Stimulated activated CD4-positive, alpha-beta T cell treated with anti-CD3 and anti-CD28 coated beads, Interleukin-1b, Interleukin-23, amount 100 ng/mL, for 48 hours (primary cell): ENCODE measurements around the gene RFX2.
A peak's percentile ranks its signal among the peaks of the same experiment; 100 is the strongest.
"Not testable (repeated sequence)": the region's sequence is repeated elsewhere in the genome, so short reads cannot be mapped to it uniquely, and the experiment has no call there.

Experiments
- DNase-seq: peaks from one replicate; pipeline ENCODE4 v3.0.0-alpha.2; 2020

Gene RFX2

DNA sequence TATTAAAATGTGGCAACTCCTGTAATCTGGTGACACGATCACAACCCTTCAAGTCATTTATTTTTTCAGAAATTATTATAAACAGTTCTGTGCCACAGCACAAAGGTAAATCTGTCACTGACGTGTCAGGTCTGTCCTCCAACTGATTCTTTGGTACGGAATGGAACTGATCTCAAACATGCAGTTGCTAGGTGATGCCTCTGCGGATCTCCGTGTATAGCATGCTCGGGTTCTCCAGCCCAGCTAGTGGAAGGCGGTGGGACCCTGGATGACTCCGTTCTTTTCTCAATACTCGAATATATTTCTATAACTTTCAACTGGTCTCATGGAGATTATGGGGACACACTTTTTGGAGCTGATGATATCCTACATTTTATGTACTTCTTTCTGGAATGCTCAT, 143.4 kb downstream of the RFX2 start:
- DNase-seq, result no peak

DNA sequence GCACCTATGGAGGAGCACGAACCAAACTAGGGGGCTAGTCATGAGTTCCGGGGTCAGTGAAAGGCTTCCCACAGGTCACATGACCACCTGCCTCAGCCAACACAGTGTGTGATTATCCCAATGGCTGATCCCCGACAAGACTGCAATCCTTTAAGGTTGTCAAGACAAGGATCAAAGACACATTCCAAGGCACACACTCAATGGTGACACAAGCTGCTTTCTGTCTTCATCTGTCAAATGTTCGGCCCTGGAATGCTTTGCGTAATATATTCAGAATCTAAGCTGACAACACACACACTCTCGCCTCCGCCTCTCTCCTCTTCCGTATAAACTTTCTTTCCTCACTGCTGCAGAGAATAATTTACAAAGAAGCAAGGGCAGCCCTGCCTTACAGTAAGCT, 144.1 kb downstream of the RFX2 start:
- DNase-seq, result no peak

DNA sequence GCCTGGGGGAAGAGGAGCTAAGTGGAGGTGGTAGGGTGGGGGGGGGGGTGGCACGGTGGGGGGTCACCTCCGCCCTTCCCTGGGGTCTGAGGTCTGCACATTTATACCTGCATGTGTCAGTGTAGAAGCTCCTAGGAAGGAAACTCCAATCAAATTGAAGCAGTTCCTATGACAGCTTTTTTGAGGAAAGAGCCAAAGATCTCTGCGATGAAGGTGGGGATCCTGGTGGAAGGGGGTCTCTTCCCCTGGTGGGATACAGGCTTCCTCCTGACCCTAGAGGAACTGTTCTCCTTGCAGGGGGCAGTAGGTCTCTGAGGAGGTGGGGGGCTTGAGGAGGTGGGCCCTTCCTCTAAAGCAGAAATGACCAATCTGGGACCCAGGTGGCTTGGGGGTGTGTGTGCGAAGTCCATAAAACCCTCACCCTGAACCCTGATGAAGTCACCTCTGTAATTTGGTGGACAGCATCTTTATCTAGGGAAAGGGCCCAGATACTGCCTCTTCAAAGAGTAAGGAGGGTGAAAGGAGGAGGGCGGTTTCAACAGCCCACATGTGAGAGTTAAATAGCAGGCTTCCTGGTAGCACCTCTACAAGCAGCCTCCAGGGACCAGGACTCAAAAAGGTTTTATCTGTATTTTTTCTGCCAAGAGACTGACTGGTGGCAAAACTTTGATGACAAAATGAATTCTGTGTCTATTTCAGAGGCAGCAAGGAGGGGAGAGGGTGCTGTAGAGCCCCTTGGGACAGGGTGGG, 145.3 kb downstream of the RFX2 start:
- DNase-seq, result no peak

DNA sequence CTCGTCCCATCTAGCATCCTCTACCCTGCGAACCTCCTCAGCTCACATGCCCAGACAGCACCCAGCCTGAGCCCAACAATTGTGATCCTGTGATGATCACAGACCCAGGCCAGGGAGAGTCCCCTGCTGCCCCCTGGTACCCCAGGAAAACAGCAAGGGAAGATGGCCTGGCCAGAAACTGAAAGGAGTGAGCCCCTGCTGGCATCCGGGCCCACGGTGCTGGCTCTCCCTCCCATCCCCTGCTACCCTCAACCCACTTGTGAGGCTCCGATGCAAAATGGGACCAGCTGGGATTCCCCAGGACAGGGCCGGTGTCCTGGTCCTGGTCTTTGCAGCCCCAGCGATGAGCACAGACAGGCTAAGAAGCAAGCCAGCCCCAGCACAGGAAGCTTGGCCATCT, 146.4 kb downstream of the RFX2 start:
- DNase-seq, result no peak

DNA sequence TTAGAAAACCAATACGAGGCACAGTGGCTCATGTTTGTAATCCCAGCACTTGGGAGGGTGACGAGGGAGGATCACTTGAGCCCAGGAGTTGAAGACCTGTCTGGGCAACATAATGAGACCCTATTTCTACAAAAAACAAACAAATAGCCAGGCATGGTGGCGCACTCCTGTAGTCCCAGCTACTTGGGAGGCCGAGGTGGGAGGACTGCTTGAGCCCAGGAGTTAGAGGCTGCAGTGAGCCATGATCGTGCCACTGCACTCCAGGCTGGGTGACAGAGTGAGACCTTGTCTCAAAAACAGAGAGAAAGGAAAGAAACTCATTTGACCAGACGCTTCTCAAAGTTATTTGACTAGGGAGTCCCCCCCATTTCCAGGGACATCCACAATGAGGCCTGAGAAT, 147.0 kb downstream of the RFX2 start:
- not testable (repeated sequence) for DNase-seq

DNA sequence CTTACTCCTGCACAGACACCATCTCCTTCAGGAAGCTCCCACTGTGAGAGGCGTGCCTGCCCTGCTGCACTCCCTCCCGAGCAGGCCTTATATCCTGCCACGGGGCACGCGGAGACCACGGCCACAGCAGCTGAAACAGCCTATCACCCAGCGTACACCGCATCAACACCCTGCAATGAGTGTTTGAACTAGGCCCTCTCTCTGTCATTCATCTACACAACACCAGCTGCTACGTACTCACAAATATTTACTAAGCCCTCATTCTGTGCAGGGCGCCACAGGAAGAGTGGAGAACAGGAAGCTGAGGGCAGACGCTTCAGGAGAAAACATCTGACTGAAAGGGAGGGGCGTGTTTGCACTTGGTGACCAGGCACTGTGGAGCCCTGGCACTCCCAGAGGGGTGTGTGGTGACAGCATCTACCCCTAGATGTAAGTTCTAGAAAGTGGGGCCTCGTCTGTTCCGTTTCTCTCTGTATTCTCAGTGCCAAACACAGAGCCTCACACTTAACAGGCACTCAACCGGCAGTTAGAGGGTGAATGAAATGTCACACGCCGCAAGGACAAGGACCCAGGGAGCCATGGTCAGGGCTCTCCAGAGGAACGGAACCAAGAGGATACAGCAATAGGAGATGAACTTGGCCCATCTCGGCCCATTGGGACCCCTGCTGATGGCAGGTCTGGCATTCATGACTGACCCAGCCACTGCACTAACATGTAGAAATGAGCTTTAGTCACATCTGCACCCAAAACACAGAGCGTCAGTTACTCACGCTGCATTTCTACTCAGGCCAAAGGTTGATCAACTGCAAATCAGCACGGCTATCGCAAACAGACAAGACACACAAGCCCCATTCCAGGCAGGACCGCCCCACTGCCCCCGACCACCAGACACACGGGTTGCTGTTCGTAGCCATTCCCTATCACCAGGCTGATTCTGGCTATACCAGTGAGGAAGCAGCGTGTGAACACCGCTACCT, 148.0 kb downstream of the RFX2 start:
- peak; percentile 72 for DNase-seq

DNA sequence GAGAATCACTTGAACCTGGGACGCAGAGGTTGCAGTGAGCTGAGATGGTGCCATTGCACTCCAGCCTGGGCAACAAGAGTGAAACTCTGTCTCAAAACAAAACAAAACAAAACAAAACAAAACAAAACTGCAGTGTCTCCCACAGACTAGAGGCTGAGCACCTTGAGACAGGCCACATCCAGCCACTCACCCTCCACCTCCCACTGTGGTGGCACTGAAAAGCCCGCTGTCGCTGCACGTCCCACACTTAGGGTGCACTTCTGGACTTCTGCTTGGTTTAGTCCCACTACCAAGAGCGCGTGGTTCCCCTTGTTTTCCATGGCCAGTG, 148.7 kb downstream of the RFX2 start:
- not testable (repeated sequence) for DNase-seq

DNA sequence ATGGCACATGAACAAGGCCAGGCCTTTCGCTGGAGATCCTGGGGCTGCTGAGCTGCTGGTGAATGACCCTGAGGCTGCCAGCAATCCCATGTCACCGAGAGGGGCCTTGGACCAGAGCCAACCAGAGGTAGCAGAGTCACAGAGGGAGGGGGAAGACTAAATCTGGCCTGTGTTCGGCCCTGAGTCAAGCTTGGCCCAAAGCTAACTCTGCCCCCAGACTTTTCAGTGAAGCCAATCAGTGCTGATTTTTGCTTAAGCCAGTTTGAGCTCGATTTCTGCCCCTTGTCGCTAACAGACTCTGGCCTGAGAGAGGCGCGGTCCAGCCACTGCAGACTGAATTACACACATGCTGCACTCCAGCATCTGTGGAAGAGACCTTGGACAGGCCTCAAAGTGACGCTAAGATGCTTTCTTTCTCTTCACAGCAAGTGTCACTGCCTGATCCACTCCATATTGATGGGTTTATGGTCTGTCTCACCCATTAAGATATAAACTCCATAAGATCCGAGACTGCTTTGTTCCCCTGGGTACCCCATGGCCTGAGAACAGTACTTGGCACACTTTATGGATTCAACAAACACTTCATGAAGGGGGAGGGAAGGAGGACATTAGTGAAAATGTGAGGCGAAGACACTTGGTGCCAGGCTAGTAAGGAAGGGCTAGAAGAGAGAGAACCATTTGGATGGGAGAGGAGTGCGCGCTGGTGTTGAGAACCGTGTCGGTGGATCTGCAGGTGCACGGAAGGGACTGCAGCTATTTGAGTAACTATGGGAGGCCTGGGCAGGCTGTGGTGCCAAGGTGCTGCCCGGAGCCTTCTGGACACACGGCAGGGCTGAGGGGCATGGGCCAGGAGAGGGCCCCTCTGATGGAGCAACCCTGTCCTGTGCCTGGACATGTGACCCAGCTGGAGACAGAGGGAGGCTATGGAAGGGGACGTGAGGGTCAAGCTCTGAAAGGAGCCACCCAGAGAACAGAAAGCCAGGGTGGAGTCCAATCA, 150.0 kb downstream of the RFX2 start:
- DNase-seq, result no peak

DNA sequence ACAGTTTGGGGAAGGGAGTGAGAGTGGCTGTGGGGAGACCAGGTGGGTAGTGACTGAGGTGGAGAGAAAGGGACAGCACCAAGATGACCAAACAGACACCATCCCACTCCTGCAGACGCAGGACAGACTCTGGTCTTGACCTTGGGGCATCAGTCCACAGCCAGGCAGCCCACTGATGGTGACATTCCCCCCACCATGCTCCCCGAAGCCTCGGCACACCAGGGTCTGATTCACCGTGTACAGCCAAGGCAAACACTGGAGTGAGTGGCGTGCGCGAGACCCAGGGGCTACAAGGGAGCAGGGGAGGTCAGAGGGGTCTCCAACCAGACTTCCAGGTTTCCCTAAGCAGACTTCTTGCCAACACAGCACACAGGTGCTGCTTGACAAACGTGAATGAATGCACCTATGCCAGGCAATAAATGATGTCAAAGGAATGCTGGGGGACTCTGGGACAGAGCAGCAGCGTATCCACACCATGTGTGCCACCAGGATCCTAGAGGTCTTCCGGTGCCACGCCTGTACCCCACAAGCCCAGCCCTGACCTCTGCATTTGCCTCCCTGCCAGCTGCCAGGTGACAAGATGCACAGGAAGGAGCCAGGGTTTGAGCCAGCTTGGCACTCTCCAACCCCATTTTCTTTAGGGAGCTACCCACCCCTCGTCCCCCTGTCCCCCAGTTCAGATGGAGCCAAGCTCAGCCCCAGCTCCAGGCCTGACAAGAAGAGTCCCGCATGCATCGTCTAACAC, 150.9 kb downstream of the RFX2 start:
- no peak for DNase-seq

DNA sequence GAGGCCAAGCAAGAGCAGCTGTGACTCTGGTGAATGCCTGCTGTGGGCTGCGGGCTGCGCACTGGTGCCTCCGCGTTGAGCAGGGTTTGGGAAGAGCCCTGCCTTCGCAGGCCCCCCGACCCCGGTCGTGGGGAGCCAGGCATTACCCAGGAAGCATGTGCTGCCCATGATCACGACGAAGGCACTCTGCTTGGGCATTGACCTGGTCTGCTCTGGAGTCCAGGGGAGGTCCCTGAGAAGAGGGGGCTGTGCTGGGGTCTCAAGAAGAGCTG, 151.5 kb downstream of the RFX2 start:
- DNase-seq, result no peak

DNA sequence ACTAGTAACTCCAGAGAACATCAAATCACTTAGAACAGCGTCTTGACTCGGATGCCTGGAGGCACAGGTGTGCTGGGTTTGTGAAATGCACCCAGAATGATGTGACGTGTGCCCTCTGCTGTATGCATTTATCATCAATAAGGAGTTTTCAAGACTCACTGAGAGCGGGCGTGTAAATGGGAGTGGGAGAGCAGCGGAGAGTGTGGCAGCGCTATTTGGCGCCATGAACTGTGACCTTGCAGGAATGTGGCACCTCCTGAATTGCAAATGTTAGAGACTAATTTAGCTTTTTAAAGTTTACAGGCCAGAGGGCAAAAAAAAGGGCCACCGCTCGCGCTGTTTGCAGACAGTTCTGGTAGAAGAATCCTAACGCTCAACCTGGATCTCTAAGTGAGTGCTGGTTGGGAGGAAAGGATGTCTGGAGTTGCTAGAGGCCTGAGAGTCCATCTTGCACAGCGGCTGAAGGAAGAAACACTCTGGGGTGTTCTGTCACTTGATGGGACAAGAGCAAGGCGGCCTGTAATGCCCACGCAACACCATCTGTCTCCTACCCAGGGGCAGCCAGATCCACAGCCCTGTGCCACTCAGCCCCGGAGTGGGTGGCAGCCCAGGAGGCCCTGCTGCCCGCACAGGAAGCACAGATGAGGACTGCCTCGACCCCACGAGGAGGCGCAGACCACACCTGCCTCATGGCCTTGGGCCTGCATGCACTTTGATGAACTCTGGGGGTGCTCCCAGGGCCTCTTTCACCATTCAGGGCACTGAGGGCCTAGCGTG, 152.0 kb downstream of the RFX2 start:
- no peak for DNase-seq

DNA sequence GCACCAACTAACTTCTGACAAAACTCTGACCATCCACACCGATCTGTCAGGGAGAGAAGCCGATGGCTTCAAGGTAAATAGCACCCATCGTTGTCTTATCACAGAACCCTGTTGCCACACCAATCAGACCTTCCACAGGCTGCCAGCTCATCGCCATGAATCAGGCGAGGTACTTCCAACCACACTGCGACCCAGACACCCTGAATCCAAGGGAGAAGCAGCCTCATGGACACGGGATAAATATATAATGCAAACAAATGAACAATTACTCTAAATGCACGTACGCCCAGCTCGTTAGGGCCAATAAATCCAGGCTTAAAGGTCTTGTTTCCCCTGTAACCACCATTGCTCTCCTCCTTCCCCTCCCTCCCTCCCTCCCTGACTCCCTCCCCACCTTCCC, 153.1 kb downstream of the RFX2 start:
- no peak for DNase-seq

DNA sequence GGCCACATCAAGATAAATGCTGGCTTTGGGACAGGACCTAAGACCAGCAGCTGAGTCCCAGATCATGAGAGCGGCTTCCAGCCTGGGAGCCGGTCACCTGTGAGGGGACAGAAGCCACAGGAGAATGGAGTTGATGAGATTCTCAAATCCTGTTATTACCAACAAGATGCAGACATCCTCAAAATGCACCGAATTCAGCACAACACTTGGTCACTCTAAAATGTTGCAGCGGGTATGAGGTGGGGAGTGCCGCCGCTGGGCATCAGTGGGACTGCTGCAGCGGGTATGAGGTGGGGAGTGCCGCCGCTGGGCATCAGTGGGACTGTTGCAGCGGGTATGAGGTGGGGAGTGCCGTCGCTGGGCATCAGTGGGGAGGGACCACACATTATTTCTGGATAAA, 153.6 kb downstream of the RFX2 start:
- DNase-seq, result no peak

DNA sequence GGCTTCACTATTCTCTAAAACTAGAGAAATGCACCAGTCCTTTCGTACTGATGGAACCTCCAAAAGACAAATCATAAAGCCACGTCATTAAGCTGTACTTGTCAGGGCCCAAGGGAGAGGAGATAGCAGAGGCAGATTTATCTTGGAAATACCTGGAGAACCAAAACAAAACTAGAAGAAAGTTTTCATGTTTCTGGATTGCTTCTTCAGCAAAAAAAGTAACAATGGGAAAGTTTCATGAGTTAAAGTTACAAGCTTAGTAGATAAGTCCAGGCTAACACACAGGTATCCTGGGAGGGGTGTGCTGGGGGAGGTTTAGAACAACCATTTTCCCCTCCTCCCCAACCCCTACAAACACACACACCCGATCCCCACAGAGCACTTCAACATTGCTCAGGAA, 154.0 kb downstream of the RFX2 start:
- no peak for DNase-seq

DNA sequence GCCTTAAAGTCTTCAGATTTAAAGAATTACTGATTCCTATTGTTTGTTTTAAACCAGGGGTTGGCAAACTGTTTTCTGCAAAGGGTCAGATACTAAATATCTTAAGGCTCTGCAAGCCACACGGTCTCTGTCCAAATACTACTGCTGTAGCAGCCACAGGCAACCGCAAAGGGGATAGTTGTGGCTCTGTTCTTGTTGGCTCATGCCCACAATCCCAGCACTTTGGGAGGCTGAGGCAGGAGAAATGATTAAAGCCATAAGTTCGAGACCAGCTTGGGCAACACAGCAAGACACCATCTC, 154.7 kb downstream of the RFX2 start:
- no peak for DNase-seq

DNA sequence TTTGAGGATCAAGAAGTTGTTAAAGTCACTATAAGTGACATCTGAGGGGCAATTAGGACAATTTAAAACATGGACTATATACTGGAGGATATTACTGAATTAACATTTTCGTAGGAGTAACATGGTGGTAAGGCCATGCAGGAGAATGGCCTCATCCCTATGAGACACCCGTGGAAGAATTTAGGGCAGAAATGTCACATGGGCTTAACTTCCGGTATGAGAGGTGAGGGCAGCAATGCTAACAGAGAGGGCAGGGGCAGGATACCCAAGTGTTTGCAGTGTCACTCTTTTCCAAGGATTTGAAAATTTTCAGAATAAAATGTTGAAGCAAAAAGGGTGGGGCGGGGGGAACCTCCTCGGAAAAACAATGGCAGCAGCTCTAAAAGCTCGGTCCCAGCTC, 156.0 kb downstream of the RFX2 start:
- no peak for DNase-seq

DNA sequence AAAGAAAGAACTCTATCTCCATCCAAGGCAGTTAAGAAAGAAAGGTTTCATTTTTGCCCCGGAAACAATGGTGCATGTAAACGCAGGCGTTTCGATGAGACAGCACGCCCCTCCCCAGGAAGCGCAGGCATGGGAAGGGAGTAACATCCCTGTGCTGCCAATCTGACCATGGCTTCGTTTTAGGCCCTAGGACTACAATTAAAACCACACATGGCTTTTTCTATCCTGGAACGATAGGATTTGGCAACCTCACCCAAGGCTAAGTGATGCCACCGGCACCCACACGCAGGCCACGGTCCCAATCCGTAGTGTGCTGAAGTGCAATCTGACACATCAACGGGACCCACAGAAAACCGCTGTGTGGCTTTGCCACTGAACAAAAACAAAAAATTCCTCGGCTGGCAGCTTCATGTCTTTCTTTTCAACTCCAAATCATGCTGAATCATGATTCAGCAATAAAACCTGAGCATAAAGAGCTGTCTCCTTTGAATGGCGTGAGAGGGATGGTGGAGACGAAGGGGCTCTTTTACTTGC, 156.6 kb downstream of the RFX2 start:
- peak; percentile 54 for DNase-seq

DNA sequence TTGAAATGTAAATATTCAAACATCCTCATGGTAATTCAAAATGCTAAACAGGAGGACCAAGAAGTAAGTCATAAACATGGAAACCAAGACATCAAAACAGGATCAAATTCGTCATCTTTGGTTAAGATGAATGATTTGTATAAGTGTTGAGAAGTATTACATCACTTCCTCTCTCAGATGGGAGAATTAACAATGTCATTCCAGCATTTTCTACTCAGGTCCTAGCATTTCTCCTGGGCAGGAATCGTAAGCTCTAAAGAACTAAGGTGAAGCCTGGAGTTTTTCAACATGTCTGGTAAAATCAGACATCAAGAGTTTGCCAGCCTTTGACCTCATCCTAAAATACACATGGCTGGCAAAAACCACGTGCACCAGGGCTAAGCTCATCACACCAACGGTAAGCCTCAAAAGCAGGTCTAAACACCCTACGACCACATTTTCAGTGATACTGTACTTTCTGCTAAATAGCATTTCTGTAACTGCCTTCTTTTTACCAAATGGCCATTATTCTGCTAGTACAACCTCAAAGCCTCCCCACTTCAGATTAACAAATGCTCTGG, 157.2 kb downstream of the RFX2 start:
- DNase-seq, result no peak

DNA sequence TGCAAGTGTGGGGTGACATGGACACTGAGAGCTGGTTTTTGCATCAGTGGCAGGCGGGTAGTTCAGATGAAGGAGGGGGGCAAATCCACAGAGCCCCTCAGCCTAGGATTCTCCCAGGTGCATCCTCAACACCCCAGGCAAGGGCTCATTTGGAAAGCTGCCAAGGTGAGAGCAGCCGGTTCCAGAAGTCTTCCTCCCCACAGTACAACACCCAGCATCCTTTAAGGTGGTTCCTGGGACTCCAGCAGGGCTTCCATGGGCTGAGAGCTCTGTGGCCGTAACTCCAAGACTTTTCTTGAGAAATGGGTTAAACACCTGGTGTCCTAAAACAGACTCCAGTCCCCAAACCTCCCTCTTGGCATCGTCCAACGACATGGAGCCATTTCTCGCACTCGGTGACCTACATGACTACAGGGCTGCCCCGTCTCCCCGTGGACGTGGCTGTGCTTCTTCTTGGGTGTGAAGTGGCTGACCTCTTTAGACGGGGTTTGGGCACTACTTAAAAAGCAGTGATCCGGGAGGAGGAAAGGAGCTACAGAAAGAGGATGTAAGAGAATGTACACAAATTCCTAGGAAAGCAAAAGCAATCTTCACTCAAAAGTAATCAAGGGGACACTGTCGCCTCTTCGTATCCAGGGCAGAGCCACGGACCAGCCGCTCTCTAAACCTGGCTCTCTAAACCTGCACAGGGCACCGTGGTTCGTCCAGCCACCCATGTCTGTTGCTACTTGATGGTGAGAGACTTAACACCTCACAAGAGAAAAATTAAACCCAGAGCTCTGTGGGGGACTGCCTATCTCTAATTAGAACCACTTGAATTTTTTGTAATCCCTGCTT, 157.9 kb downstream of the RFX2 start:
- no peak for DNase-seq

DNA sequence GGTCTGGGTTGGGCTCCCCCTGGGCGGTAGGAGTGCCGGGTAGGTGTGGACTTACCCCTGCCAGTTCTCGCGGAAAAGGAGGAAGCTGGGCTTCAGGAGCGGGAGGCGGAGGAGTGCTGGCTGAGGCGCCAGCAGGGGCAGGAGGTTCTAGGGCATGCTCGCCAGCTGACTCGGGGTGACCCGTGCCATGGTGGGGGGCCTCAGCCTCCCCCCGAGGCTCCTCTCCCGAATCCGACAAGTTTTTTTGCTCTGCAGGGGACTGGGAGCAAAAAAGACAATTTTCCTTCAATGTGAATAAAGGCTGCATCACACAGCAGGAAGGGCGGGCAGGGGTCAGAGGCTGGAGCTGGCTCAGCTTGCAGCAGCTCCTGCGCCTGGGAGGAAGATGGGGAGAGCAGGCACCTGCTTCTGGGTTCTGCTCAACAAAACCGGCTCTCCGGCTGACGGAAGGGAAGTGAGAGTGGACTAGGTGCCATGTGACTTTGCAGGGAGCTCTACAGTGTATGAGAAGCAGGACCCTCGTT, 158.9 kb downstream of the RFX2 start:
- DNase-seq, result no peak
